Activated naive CD4-positive, alpha-beta T cell treated with anti-CD3 and anti-CD28 coated beads, Interleukin-2, amount 10 ng/mL, durations not matched to agents 7 days and 5 days (primary cell): ENCODE data around the gene ARL15.

ENCODE experiments used
- CTCF ChIA-PET: fragments of 350-600 bp; sonication (Branson Sonifier 250); formaldehyde crosslinking; loops from one replicate; lab custom pipeline; 2021; ENCODE audit warnings: antibody characterized with exemption; lab: Charles Lee
- DNase-seq: peaks from one replicate; pipeline ENCODE4 v3.0.0-alpha.2; 2020
- H3K27ac Mint-ChIP-seq: one replicate; pipeline ENCODE4 v1.8.0; 2021; ENCODE audit warnings: mild to moderate bottlenecking, moderate library complexity, mixed read lengths
- H3K27me3 Mint-ChIP-seq: one replicate; pipeline ENCODE4 v1.8.0; 2021; ENCODE audit warnings: mild to moderate bottlenecking, mixed read lengths
- H3K36me3 Mint-ChIP-seq: one replicate; pipeline ENCODE4 v1.8.0; 2021; ENCODE audit warnings: mixed read lengths
- H3K4me1 Mint-ChIP-seq: one replicate; pipeline ENCODE4 v1.8.0; 2021; ENCODE audit warnings: mixed read lengths
- H3K4me3 Mint-ChIP-seq: one replicate; pipeline ENCODE4 v1.8.0; 2021; ENCODE audit warnings: mild to moderate bottlenecking, moderate library complexity, mixed read lengths
- H3K9me3 Mint-ChIP-seq: one replicate; pipeline ENCODE4 v1.8.0; 2021; ENCODE audit warnings: mixed read lengths

The ARL15 gene

DNA sequence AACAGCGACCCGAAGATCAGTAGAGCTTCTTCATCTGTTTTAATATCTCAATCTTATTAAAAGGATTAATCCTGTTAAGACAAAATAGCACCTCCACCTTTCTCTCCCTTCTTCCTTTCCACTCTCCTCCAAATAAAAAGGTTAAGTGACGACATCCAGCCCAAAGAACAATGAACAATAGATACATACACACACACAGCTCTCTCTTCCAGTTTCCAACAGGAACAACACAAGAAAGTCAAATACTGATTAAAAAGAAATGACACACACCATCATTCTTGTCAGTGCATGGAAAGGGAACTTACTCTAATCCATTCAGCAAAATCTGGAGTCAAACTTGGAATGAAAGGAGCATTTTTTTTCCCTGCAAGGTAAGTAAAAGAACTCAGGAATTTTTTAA is 2.8 kb downstream of the ARL15 start:
- CTCF ChIA-PET: no interaction called here
- Mint-ChIP-seq H3K27me3 (peaks cover 7% of the 10 kb centered on the region), H3K4me1 (peaks cover 35% of the 10 kb centered on the region), H3K9me3 (no peaks in the 10 kb centered on the region), H3K36me3 (no peaks in the 10 kb centered on the region), H3K4me3 (no peak overlapping the region), H3K27ac (no peak overlapping the region)
- no peak for DNase-seq

DNA sequence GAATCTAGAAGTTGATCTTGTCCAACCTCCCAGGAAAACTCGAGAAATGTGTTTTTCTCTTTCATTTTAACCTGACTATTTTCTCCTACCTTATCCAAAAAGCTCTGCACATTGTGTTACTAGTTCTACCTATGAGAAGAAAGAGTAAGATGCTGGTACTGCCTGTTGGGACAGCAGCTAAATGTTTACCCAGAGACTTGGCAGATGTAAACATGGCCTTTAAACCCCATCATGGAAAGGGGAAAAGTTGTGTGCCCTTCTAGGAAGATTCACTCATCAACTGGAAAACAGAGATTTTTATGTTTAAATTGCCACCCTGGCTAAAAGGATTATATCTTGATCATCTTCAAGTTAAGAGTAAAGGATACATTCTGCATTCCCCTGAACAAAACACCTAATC is 3.5 kb downstream of the ARL15 start:
- Mint-ChIP-seq H3K27ac (no peak overlapping the region), H3K27me3 (peaks cover 7% of the 10 kb centered on the region), H3K9me3 (no peaks in the 10 kb centered on the region), H3K36me3 (no peaks in the 10 kb centered on the region), H3K4me1 (peaks cover 32% of the 10 kb centered on the region), H3K4me3 (no peak overlapping the region)
- no peak for DNase-seq
- CTCF ChIA-PET: no interaction called here

GRCh38 chr5:54305737-54306136 is 4.6 kb downstream of the ARL15 start:
- DNase-seq: no peak
- H3K27ac Mint-ChIP-seq: no peak overlapping the region
- no peaks in the 10 kb centered on the region for H3K9me3 Mint-ChIP-seq
- no peaks in the 10 kb centered on the region for H3K36me3 Mint-ChIP-seq
- H3K27me3 Mint-ChIP-seq: peaks cover 5% of the 10 kb centered on the region
- H3K4me3 Mint-ChIP-seq: no peak overlapping the region
- CTCF ChIA-PET: no interaction called here
- H3K4me1 Mint-ChIP-seq: peaks cover 33% of the 10 kb centered on the region

DNA sequence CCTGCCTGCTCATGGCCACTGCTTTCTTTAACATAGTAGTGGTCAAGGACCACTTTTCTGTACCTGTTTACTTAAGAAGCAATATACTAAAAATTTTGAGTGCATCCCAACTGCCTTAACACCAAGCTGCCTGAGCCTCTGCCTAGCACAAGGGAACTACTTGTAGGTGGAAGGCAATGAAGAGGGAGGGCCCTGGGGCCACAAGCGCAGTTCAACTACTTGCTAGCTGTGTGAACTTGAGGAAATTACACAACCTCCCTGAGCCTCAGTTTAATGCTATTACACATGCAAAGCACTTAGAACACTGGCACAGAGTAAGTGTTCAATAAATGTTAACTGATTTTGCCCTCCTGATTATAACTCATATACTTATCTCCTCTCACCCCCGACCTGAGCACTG is 6.3 kb downstream of the ARL15 start:
- Mint-ChIP-seq H3K4me3 (no peak overlapping the region), H3K36me3 (no peaks in the 10 kb centered on the region), H3K9me3 (no peaks in the 10 kb centered on the region), H3K27ac (no peak overlapping the region), H3K4me1 (peaks cover 23% of the 10 kb centered on the region), H3K27me3 (no peaks in the 10 kb centered on the region)
- CTCF ChIA-PET: no interaction called here
- DNase-seq: no peak

DNA sequence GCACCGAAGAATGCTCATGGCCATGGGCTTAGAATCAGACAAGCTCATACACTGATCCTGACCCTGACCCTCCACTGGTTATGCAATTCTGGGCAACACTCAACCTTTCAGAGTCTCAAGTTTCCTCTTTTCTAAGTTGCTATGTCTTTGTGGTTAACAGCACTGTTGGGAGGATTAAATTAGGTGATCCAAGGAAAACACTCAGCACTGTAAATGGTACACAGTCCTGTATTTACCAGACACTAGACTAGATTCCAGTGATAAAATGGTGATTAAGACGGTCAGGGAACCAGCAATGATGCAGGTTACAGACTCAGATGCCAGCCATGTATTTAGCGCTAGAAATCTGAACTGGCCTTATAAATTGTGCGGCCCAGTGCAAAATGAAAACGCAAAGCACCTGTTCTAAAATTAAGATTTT is 8.1 kb downstream of the ARL15 start:
- CTCF ChIA-PET: interaction anchor here (1.2 kb wide), 1 partner anchor 9 kb away, joined by 4 read pairs; no protein-coding TSS in a partner anchor

DNA sequence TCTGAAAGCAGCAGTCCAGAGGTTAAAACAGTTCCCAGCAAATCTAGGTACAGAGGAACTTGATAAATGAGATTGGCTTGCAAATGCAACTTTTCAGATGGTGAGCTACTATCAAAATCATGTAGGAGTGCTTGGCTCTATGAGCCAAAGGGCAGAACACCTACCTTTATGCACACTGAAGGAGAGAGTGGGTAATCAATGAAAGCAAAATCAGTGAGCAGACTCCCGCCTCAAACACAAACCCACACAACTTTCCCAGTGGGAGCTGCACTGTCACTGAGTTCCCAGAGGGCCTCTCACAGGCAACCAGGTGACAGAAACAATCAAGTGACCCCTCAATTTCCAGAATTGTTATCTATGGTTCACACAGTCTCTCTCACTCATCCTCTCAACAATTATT is 8.5 kb downstream of the ARL15 start:
- Mint-ChIP-seq H3K27me3 (no peaks in the 10 kb centered on the region), H3K9me3 (no peaks in the 10 kb centered on the region), H3K27ac (no peak overlapping the region), H3K4me1 (peaks cover 11% of the 10 kb centered on the region), H3K4me3 (no peak overlapping the region), H3K36me3 (no peaks in the 10 kb centered on the region)
- no peak for DNase-seq
- CTCF ChIA-PET: interaction anchor here (1.2 kb wide), 1 partner anchor 10 kb away, joined by 4 read pairs; no protein-coding TSS in a partner anchor

More for the DNA sequence above, 8.1 kb downstream of the ARL15 start:
- Mint-ChIP-seq H3K36me3 (no peaks in the 10 kb centered on the region), H3K4me3 (no peak overlapping the region), H3K4me1 (peaks cover 13% of the 10 kb centered on the region), H3K9me3 (no peaks in the 10 kb centered on the region), H3K27me3 (no peaks in the 10 kb centered on the region), H3K27ac (no peak overlapping the region)
- DNase-seq: no peak

- H3K36me3 Mint-ChIP-seq: no peaks in the 10 kb centered on the region
- no peak for DNase-seq
- no peaks in the 10 kb centered on the region for H3K27me3 Mint-ChIP-seq
- H3K9me3 Mint-ChIP-seq: no peaks in the 10 kb centered on the region
- CTCF ChIA-PET: interaction anchor here (1.2 kb wide), 1 partner anchor 10 kb away, joined by 4 read pairs; no protein-coding TSS in a partner anchor
- no peak overlapping the region for H3K27ac Mint-ChIP-seq
- no peak overlapping the region for H3K4me3 Mint-ChIP-seq
- peaks cover 11% of the 10 kb centered on the region for H3K4me1 Mint-ChIP-seq
These were observed 9.2 kb downstream of the ARL15 start for GRCh38 chr5:54301220-54301619.

DNA sequence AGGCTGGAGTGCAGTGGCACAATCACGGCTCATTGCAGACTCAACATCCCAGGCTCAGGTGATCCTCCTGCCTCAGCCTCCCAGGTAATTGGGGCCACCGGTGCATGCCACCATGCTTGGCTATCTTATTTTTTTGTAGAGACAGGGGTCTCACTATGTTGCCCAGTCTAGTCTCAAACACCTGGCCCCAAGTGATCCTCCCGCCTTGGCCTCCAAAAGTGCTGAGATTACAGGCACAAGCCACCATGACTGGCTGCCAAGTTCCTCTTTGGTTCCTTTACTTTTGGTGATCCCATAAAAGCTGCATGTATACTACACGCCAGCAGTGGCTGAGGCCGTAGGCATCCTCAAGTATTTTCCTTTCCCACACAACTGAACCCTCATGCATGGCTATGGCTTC is 11.4 kb downstream of the ARL15 start:
- Mint-ChIP-seq H3K27ac (no peak overlapping the region), H3K4me1 (peaks cover 11% of the 10 kb centered on the region), H3K4me3 (no peak overlapping the region)

DNA sequence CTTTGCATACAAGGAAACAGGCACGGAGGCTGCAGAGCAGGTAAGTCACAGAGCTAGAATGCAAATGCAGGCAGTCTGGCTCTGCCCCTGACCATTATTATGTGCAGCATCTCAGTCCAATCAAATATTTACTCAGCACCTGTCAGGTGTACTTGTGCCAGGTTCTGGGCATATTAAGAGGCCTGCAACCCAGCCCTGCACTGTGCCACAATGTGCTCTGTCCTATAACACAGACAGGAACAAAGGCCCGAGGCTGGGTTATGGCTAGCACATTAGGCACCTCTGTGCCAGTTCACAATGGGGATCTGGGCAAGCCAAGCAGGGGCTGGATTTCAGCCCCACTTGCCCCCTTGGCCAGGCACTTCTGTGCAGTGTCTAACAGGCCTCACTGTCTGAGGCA is 14.0 kb downstream of the ARL15 start:
- Mint-ChIP-seq H3K4me3 (no peak overlapping the region), H3K4me1 (peaks cover 6% of the 10 kb centered on the region)

More for the DNA sequence above, 11.4 kb downstream of the ARL15 start:
- no peaks in the 10 kb centered on the region for H3K36me3 Mint-ChIP-seq
- no peaks in the 10 kb centered on the region for H3K27me3 Mint-ChIP-seq
- DNase-seq: no peak
- no peaks in the 10 kb centered on the region for H3K9me3 Mint-ChIP-seq
- CTCF ChIA-PET: interaction anchor here (1.2 kb wide), 1 partner anchor 12 kb away, joined by 4 read pairs; the partner anchor contains the start of gene ARL15

DNA sequence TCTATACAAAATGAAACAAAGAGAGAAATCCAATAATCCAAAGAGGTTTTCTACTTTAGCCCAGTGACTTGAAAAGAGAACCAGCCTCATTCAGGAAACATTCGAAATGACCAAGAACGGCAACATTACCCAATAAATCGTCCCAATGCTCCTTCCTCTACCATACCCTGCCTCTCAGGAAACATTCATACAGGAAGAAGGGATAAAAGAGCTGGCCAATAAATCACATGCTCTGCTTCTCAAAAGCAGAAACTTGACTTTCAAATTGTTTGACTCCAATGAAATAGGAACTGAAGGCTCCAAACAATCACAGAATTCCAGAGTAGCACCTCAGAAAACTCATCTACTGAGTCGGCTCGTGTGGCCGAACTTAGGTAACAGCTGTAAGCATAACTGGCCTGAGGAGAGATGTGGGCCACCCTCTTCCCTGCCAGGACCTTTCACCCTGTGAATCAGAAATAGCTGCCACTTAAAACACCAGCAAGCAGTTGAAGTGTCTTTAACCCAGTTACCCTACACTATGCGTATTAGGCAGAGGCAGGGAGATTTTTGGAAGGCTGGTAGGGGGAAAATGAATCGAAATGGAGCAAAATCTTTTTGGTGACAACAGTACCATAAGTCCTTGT is 14.6 kb downstream of the ARL15 start:
- Mint-ChIP-seq H3K4me3 (no peak overlapping the region), H3K9me3 (no peaks in the 10 kb centered on the region), H3K36me3 (no peaks in the 10 kb centered on the region), H3K27ac (no peak overlapping the region), H3K27me3 (no peaks in the 10 kb centered on the region), H3K4me1 (peaks cover under 1% of the 10 kb centered on the region)
- DNase-seq: no peak
- CTCF ChIA-PET: interaction anchor here (0.6 kb wide), 1 partner anchor 292 kb away, joined by 3 read pairs; no protein-coding TSS in a partner anchor

More for the DNA sequence above, 14.0 kb downstream of the ARL15 start:
- H3K27me3 Mint-ChIP-seq: no peaks in the 10 kb centered on the region
- H3K27ac Mint-ChIP-seq: no peak overlapping the region
- no peaks in the 10 kb centered on the region for H3K9me3 Mint-ChIP-seq
- CTCF ChIA-PET: interaction anchor here (0.6 kb wide), 1 partner anchor 293 kb away, joined by 3 read pairs; no protein-coding TSS in a partner anchor
- DNase-seq: no peak
- no peaks in the 10 kb centered on the region for H3K36me3 Mint-ChIP-seq

DNA sequence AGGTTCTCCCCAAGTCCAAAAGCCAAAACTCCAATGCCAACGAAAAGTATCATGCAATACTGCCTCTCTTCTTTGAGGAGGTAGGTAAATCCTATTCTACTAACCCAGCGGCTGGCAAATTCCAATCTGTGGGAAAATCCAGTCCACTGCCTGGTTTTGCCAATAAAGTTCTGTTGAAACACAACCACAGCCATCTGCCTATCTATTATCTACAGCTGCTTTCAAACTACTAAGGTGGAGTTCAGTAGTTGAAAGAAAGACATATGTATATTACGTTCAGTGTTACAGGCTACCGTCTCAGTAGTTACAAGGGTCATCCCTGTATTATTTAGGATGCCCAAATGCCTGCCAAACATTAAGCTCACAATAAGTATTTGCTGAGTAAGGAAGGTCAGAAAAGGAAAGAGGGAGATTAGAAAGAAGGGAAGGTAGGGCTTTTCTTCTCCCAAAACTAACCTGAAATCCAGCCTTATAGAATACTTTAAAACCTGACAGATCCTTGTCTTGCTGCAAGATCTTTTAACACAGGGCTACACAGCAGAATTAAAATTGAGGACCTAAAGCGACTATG is 16.2 kb downstream of the ARL15 start:
- no peak overlapping the region for H3K4me3 Mint-ChIP-seq
- DNase-seq: no peak
- CTCF ChIA-PET: no interaction called here
- no peak overlapping the region for H3K27ac Mint-ChIP-seq
- no peaks in the 10 kb centered on the region for H3K36me3 Mint-ChIP-seq
- no peaks in the 10 kb centered on the region for H3K4me1 Mint-ChIP-seq
- no peaks in the 10 kb centered on the region for H3K9me3 Mint-ChIP-seq
- H3K27me3 Mint-ChIP-seq: no peaks in the 10 kb centered on the region

GRCh38 chr5:54292866-54293265 is 17.5 kb downstream of the ARL15 start:
- CTCF ChIA-PET: no interaction called here
- no peaks in the 10 kb centered on the region for H3K36me3 Mint-ChIP-seq
- H3K27ac Mint-ChIP-seq: no peak overlapping the region
- no peaks in the 10 kb centered on the region for H3K4me1 Mint-ChIP-seq
- peaks cover 1% of the 10 kb centered on the region for H3K9me3 Mint-ChIP-seq
- no peaks in the 10 kb centered on the region for H3K27me3 Mint-ChIP-seq
- no peak overlapping the region for H3K4me3 Mint-ChIP-seq
- no peak for DNase-seq

- Mint-ChIP-seq H3K36me3 (peaks cover 3% of the 10 kb centered on the region), H3K27ac (no peak overlapping the region), H3K4me3 (no peak overlapping the region), H3K9me3 (peaks cover 5% of the 10 kb centered on the region), H3K4me1 (no peaks in the 10 kb centered on the region), H3K27me3 (no peaks in the 10 kb centered on the region)
- no peak for DNase-seq
- CTCF ChIA-PET: no interaction called here
These were observed 18.9 kb downstream of the ARL15 start for GRCh38 chr5:54291498-54291897.

DNA sequence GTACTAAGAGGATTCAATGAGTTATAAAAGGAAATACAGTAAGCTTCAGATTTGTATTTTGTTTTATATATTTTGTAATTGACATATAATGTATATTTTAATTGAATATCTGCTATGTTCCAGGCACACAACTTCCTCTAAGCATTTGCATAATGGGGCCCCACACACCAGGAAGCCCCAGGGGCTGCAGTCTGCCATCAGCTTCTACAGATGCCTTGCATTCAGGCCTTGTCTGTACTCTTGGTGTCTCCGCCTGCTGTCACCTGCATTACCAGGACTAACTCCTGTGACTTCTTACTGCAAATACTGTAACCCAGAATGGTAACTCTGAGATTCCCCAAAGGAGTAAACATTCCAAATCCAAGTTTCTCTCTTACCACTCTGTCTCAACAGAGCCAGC is 20.6 kb downstream of the ARL15 start:
- no peaks in the 10 kb centered on the region for H3K4me1 Mint-ChIP-seq
- H3K9me3 Mint-ChIP-seq: peaks cover 8% of the 10 kb centered on the region
- no peak for DNase-seq
- CTCF ChIA-PET: no interaction called here
- no peak overlapping the region for H3K4me3 Mint-ChIP-seq
- no peak overlapping the region for H3K27ac Mint-ChIP-seq
- H3K36me3 Mint-ChIP-seq: peaks cover 3% of the 10 kb centered on the region
- H3K27me3 Mint-ChIP-seq: no peaks in the 10 kb centered on the region
